Adrenal gland (tissue), 12 donors: Measurements from ENCODE around the gene CCDC91. TPM values are rescaled to one million over a fixed set of nuclear protein-coding genes. Genes with fewer than 3 reads are reported as not detected.

ENCODE experiments used
- DNase-seq, 7 donors: peaks; one replicate each; pipeline ENCODE4 v3.0.0-alpha.2; 2019 to 2020
- H3K27ac ChIP-seq, 5 donors: fragments of 200-600 bp; sonication (generic) in 4 of 5; 1 replicate in 3 of 5; 2 replicates in 2 of 5; pipeline versions ENCODE4 v1.5.1 to v1.8.0; 2016 to 2020; ENCODE audit warnings: mild to moderate bottlenecking in 1 of 5
- H3K27me3 ChIP-seq: fragments of 200-600 bp; 2 replicates; pipeline ENCODE4 v1.8.0; 2021
- H3K36me3 ChIP-seq, 2 donors: fragments of 200-600 bp; replicated peaks in 1 of 2; 1 replicate in 1 of 2; 2 replicates in 1 of 2; pipeline versions ENCODE4 v1.5.1 to v1.8.0; 2018 to 2022
- H3K4me1 ChIP-seq, 2 donors: fragments of 200-600 bp; replicated peaks in 1 of 2; 1 replicate in 1 of 2; 2 replicates in 1 of 2; pipeline versions ENCODE4 v1.5.1 to v1.8.0; 2018 to 2021
- H3K4me3 ChIP-seq, 4 donors: fragments of 200-600 bp; sonication (generic) in 3 of 4; one replicate each; pipeline ENCODE4 v1.5.1; 2016 to 2018
- H3K9me3 ChIP-seq, 3 donors: fragments of 200-600 bp; sonication (generic) in 1 of 3; replicated peaks in 1 of 3; 1 replicate in 2 of 3; 2 replicates in 1 of 3; pipeline versions ENCODE4 v1.5.1 to v1.8.0; 2016 to 2021
- CTCF ChIP-seq, 6 experiments: fragments of 450-650 bp in 4 of 6; fragments of 200-600 bp in 2 of 6; sonication (generic) in 1 of 6; IDR thresholded peaks; 1 replicate in 5 of 6; 2 replicates in 1 of 6; pipeline versions ENCODE4 v1.5.1 to v1.8.0; 2016 to 2021; ENCODE audit warnings: antibody characterized with exemption in 6 of 6, mild to moderate bottlenecking in 2 of 6, moderate library complexity in 1 of 6
- POLR2A ChIP-seq, 2 donors: fragments of 450-650 bp; IDR thresholded peaks; one replicate each; pipeline ENCODE4 v1.6.1; 2017; ENCODE audit warnings: antibody characterized with exemption in 2 of 2, mild to moderate bottlenecking in 2 of 2, moderate library complexity in 1 of 2
- WGBS, 4 donors: extraction: QIAGEN DNeasy Blood & Tissue Kit in 2 of 4; methylation state at CpG; one replicate each; pipeline versions ENCODE4 v1.1.5 to v1.1.7; 2013 to 2017; 5-methylcytosine and 5-hydroxymethylcytosine counted together
- intact Hi-C, 2 donors: fragments of 100-400 bp; cut with DNase I; formaldehyde crosslinking; loops; one replicate each; pipeline versions ENCODE4 v1.14.1 to v1.15.0; 2022 to 2023
- polyA plus RNA-seq, 3 donors: library from polyadenylated mRNA; stranded (reverse); fragments of 200-250 nt in 2 of 3; fragments of 350-450 nt in 1 of 3; fragmentation: Illumina TruSeq in 1 of 3; extraction: RNeasy Lipid Tissue Mini Kit (QIAGEN cat#74804) in 1 of 3; gene quantifications; one replicate each; pipeline ENCODE4 v1.2.3, GENCODE V29; 2013 to 2014
- small RNA-seq, 2 donors: library from RNA; depleted of rRNA; stranded (forward); fragments of <200 nt; gene quantifications; one replicate each; pipeline ENCODE3, GENCODE V24; 2016
- total RNA-seq, 9 donors: library from RNA; depleted of rRNA in 4 of 9; stranded (reverse); fragments of >200 nt in 4 of 9; fragments of 120-200 nt in 1 of 9; fragmentation: NEBNext Ultra II Directional in 1 of 9; extraction: Animal tissue kit (Norgen Biotek cat#: 25700) in 1 of 9; gene quantifications; one replicate each; pipeline versions ENCODE4 v1.1.0 to v1.2.4, GENCODE V29; 2013 to 2023
- donor health status: healthy with polysubstance abuse.
- donor health status: Bipolar disorder and iron deficiency.
- donor health status: DM: yes; HTN: yes; CAD: no.
- donor health status: DM: no; HTN: no; CAD: no.
- donor health status: DM: no; HTN: no; CAD: no.
- donor health status: DM: yes; HTN: yes; CAD: no.

CCDC91 gene
- total and polyA plus RNA-seq, 12 donors, result 9.1 to 56.7 (median 33.1) TPM

GRCh38 chr12:28591831-28592230 is 401.6 kb downstream of the CCDC91 start:
- no peak for TF ChIP-seq CTCF (IDR thresholded peaks at IDR 0.05)
- no peak for TF ChIP-seq POLR2A (IDR thresholded peaks at IDR 0.05)
- peaks cover 0 to 8% (median 7%) of the 10 kb centered on the region in 3 donors for H3K9me3 ChIP-seq
- intact Hi-C loops, result no loop called here
- no peak overlapping the region for H3K27ac ChIP-seq
- DNase-seq, result no peak
- WGBS, 4 donors, result 68 to 89% (median 77%) methylated on average over 1 of the region's 1 CpG
- H3K27me3 ChIP-seq, result no peaks in the 10 kb centered on the region
- no peak overlapping the region for H3K4me3 ChIP-seq
- H3K36me3 ChIP-seq, result no peaks in the 10 kb centered on the region
- no peaks in the 10 kb centered on the region for H3K4me1 ChIP-seq

Small RNA genes within 50 kb of the gene (small RNA-seq; reads per million reads assigned to genes)
- 3.3 to 4.7 reads per million in 2 donors for gene RNA5SP355
- 0 reads per million in 2 donors for gene RNU4-54P

Other genes starting within 250 kb of the CCDC91 start
- gene PTHLH, start 217.7 kb upstream of the CCDC91 start, total RNA-seq, result under 1 TPM in 5 of 9 donors, not detected in 4; 0.11 to 0.55 (median 0.29) TPM
- under 1 TPM in 1 of 3 donors, not detected in 2; 0.30 TPM for gene PTHLH, start 217.7 kb upstream of the CCDC91 start, polyA plus RNA-seq